Panc1 (cell line): ENCODE data around the gene CLMN. TPM values are rescaled to one million over a fixed set of nuclear protein-coding genes. Genes with fewer than 3 reads are reported as not detected.

Source experiments
- ATAC-seq: fragments of 200-7000 bp; cut with Tn5 transposase; 2 replicates; pipeline ENCODE4 v1.9.1; 2020; ENCODE audit warnings: mild to moderate bottlenecking, moderate library complexity
- BruUV-seq: library from RNA; stranded (reverse); fragments of 400-500 nt; replicated peaks from 2 replicates; lab custom pipeline; 2021; lab: Mats Ljungman, UMichigan
- CTCF ChIA-PET: fragments of 300-600 bp; sonication (Branson Sonifier 250); formaldehyde crosslinking; loops from one replicate; lab custom pipeline; 2022; ENCODE audit warnings: antibody characterized with exemption; lab: Charles Lee
- POLR2A ChIA-PET: fragments of 300-600 bp; sonication (Branson Sonifier 250); formaldehyde crosslinking; loops from one replicate; lab custom pipeline; 2022; ENCODE audit warnings: antibody characterized with exemption; lab: Charles Lee
- DNase-seq: peaks from one replicate; pipeline ENCODE4 v3.0.0-alpha.2; 2010; ENCODE audit warnings: low read depth, low spot score
- H3K27ac ChIP-seq: 2 replicates; pipeline ENCODE4 v1.5.1; 2011; ENCODE audit warnings: mild to moderate bottlenecking, low read length, inconsistent platforms
- H3K27me3 ChIP-seq: fragments of 200-500 bp; sonication (Bioruptor generic); 2 replicates; pipeline ENCODE4 v1.6.0; 2014; ENCODE audit warnings: low read length, inconsistent platforms; ENCODE audit not compliant: control insufficient read depth, insufficient read depth
- H3K36me3 ChIP-seq: fragments of 200-500 bp; sonication (Bioruptor generic); 2 replicates; pipeline ENCODE4 v1.5.1; 2014; ENCODE audit warnings: inconsistent platforms, mild to moderate bottlenecking, low read length, moderate library complexity; ENCODE audit not compliant: control insufficient read depth, insufficient read depth
- H3K4me1 ChIP-seq: 2 replicates; pipeline ENCODE4 v1.5.1; 2011; ENCODE audit warnings: inconsistent platforms, mild to moderate bottlenecking, low read length, moderate library complexity; ENCODE audit not compliant: control insufficient read depth, insufficient read depth
- H3K4me3 ChIP-seq, 2 experiments: 2 replicates each; pipeline ENCODE4 v1.5.1; 2011 to 2012; ENCODE audit warnings: low read depth in 2 of 2, low read length in 2 of 2, mild to moderate bottlenecking in 2 of 2, inconsistent platforms in 1 of 2, moderate library complexity in 1 of 2
- H3K9me3 ChIP-seq: fragments of 200-500 bp; sonication (Bioruptor generic); 2 replicates; pipeline ENCODE4 v1.5.1; 2014; ENCODE audit warnings: low read depth, mild to moderate bottlenecking, inconsistent platforms, low read length, moderate library complexity; ENCODE audit not compliant: control insufficient read depth, insufficient read depth
- CTCF ChIP-seq: fragments of 450-650 bp; IDR thresholded peaks from 2 replicates; pipeline ENCODE4 v1.5.1; 2017; ENCODE audit warnings: mild to moderate bottlenecking
- POLR2AphosphoS5 ChIP-seq: IDR thresholded peaks from 2 replicates; pipeline ENCODE4 v1.6.1; 2012; ENCODE audit warnings: mild to moderate bottlenecking, low read depth, low read length, moderate library complexity
- REST ChIP-seq, 2 experiments: IDR thresholded peaks; 2 replicates each; pipeline ENCODE4 v1.6.1; 2011 to 2012; ENCODE audit warnings: low read depth in 2 of 2, control low read depth in 1 of 2, low read length in 1 of 2, mild to moderate bottlenecking in 1 of 2, moderate library complexity in 1 of 2; ENCODE audit not compliant: insufficient read depth in 1 of 2
- TCF7L2 ChIP-seq: IDR thresholded peaks from 2 replicates; pipeline ENCODE4 v1.6.1; 2011; ENCODE audit warnings: mild to moderate bottlenecking, low read depth, low read length, inconsistent platforms
- in situ Hi-C: cut with HindIII; loops from 2 replicates; pipeline ENCODE4 v1.10.0; 2016; ENCODE audit warnings: low sequenced_read_pairs, low pct_unique_long_range_greater_than_20kb
- intact Hi-C: fragments of 100-400 bp; cut with micrococcal nuclease; formaldehyde crosslinking; loops from one replicate; pipeline ENCODE4 v1.10.0; 2022; ENCODE audit not compliant: unreplicated experiment
- total RNA-seq: library from RNA; stranded (reverse); gene quantifications from one replicate; pipeline ENCODE4 v1.2.1, GENCODE V29; 2021; ENCODE audit not compliant: unreplicated experiment

CLMN gene
- total RNA-seq, 1 experiment from 2014 or later, result 34.9 TPM

GRCh38 chr14:95326987-95327386, 7.3 kb upstream of the CLMN start:
- no peaks in the 10 kb centered on the region for H3K9me3 ChIP-seq
- H3K4me1 ChIP-seq, result no peaks in the 10 kb centered on the region
- no peak overlapping the region for H3K4me3 ChIP-seq
- no TSS peak for BruUV-seq
- TF ChIP-seq POLR2AphosphoS5 (no peak), REST (IDR thresholded peaks at IDR 0.05; ENCODE audit: insufficient read depth in 1 of 2, low read depth in 2 of 2, low read length in 1 of 2) (no peak)
- H3K27ac ChIP-seq, result no peak overlapping the region
- in situ Hi-C loops, result no loop called here
- DNase-seq (no peak), ATAC-seq (no peak)
- ChIA-PET POLR2A (no interaction called here), CTCF (no interaction called here)
- H3K36me3 ChIP-seq, result no peaks in the 10 kb centered on the region
- intact Hi-C loops, result no loop called here
- no peaks in the 10 kb centered on the region for H3K27me3 ChIP-seq

- CTCF ChIA-PET, result no interaction called here
- in situ Hi-C loops, result no loop called here
- Histone ChIP-seq H3K36me3 (no peaks in the 10 kb centered on the region), H3K27ac (no peak overlapping the region), H3K27me3 (no peaks in the 10 kb centered on the region), H3K4me3 (no peak overlapping the region), H3K9me3 (no peaks in the 10 kb centered on the region), H3K4me1 (peaks cover 6% of the 10 kb centered on the region; the same call in 1 of the 2 replicates)
- TF ChIP-seq TCF7L2 (no peak), REST (IDR thresholded peaks at IDR 0.05; ENCODE audit: insufficient read depth in 1 of 2, low read depth in 2 of 2, low read length in 1 of 2) (no peak), CTCF (no peak)
- BruUV-seq, result no TSS peak
- no peak for ATAC-seq
- DNase-seq, result no peak
- intact Hi-C loops, result no loop called here
- POLR2A ChIA-PET, result no interaction called here
Measured at GRCh38 chr14:95323917-95324316, 4.2 kb upstream of the CLMN start.
